GM20000 (cell line): ENCODE measurements around the gene SERPINA12.

Experiments
- DNase-seq: peaks from one replicate; pipeline ENCODE4 v3.0.0; 2012; ENCODE audit warnings: low spot score
- CTCF ChIP-seq: IDR thresholded peaks from 2 replicates; pipeline ENCODE4 v1.5.1; 2012; ENCODE audit warnings: mild to moderate bottlenecking, control low read depth; ENCODE audit errors: extremely low read depth, missing control alignments

SERPINA12 gene

DNA sequence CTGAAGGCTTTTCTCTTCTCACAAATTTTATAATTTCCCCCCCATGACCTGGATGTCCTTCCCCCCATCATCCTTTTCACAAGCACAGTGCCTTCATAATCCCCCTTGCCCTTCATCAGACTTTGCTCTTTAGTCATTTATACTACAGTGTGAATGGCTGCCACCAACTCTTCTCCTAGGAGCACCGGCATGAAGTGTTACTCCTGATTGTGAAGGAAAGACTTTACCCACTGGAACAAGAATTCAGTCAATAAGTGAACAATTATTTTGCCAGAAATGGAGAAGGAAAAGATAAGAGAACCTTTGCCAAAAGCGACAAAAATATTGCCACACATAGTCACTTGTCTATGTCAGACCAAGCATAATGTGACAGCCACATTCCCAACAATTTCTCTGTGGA is 38.2 kb downstream of the SERPINA12 start:
- no peak for TF ChIP-seq CTCF
- DNase-seq, result no peak

GRCh38 chr14:94470311-94470710 is 39.0 kb downstream of the SERPINA12 start:
- TF ChIP-seq CTCF, result no peak
- DNase-seq, result no peak

DNA sequence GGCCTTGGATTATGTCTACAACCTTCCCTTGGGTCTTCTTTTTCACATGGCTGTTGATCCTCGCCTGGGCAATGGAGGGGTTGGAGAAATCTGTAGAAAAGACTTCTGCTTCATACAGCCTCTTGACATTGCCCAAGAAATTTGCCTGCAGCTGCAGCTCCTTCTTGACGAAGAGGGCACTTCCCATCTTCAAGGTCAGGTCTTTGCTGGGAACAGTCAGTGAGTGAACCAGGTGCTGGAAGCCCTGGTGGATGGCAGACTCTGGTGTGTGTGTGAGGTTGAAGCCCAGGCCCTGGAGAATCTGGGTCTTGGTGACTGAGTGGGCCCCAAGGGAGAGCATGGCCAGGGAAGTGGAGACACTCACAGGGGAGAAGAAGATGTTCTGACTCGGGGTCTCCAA is 40.0 kb downstream of the SERPINA12 start:
- no peak for DNase-seq
- TF ChIP-seq CTCF, result no peak

GRCh38 chr14:94467728-94468520 is 41.3 kb downstream of the SERPINA12 start:
- DNase-seq, result no peak
- no peak for TF ChIP-seq CTCF

DNA sequence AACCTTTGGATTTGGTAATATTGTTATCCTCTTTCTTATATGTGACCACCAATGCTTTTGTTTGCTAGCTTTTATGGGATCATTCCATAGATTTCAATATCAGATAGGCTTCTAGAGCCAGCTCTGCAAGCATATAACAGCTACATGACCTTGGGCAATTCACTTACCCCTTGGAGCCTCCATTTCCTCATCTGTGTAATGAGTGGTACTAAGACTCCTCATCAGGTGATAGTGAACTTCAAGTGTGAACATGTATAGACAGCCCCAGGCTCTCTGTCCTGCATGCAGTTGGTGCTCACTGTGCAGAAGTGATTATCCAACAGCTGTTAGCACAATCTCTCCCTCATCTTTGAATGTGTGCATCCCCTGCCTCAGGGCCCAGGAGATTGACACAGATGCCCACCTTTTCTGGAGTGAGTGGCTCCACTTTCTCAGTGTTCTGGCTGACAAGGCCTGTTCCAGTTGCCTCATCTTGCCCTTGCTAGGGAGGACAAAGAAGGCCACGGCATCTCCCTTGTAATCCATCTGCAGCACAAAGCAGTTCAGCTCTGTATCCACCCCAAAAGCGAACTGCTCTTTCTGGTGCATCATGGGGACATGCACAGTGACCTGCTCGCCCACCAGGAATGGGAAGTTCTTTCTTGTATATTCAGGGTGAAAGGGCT is 42.4 kb downstream of the SERPINA12 start:
- no peak for DNase-seq
- TF ChIP-seq CTCF, result no peak

- no peak for TF ChIP-seq CTCF
Observed at GRCh38 chr14:94465042-94465441, 44.2 kb downstream of the SERPINA12 start.

DNA sequence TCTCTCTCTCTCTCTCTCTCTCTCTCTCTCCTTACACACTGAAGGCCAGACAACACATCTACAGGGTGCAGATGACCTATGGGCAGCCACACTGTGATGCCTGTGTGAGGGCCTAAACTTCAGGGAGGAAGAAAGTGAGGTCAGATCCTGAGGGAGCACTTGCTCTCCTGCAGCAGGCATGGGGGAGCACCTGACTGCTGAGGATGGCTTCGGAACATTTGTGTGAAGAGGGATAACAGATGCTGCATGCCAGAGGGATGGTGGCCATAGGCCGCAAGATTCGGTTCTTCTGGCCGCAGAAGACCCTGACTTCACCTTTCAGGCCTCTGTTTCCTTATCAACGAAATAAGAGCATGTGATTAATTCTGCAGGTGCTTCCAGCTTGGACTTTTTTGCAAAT is 45.0 kb downstream of the SERPINA12 start:
- DNase-seq, result no peak
- no peak for TF ChIP-seq CTCF

More at GRCh38 chr14:94465042-94465441, 44.2 kb downstream of the SERPINA12 start:
- no peak for DNase-seq
